Prostate gland (tissue), 2 donors: ENCODE measurements around the gene CASP9. TPM values are rescaled to one million over a fixed set of nuclear protein-coding genes. Genes with fewer than 3 reads are reported as not detected.

Source experiments
- DNase-seq: peaks from one replicate; pipeline ENCODE4 v3.0.0-alpha.2; 2019; ENCODE audit warnings: low spot score
- H3K27ac ChIP-seq, 2 donors: fragments of 200-600 bp; sonication (generic); 2 replicates each; pipeline ENCODE4 v1.5.1; 2017 to 2019
- H3K27me3 ChIP-seq: fragments of 200-600 bp; sonication (generic); replicated peaks from 2 replicates; pipeline ENCODE4 v1.5.1; 2019; ENCODE audit not compliant: insufficient read depth
- H3K36me3 ChIP-seq, 2 donors: fragments of 200-600 bp; sonication (generic); 1 replicate in 1 of 2; 2 replicates in 1 of 2; pipeline versions ENCODE4 v1.5.1 to v1.8.1; 2017 to 2019
- H3K4me1 ChIP-seq: fragments of 200-600 bp; sonication (generic); replicated peaks from 2 replicates; pipeline ENCODE4 v1.5.1; 2019
- H3K4me3 ChIP-seq, 2 donors: fragments of 200-600 bp; sonication (generic); 2 replicates each; pipeline ENCODE4 v1.5.1; 2017 to 2019
- H3K9me3 ChIP-seq: fragments of 200-600 bp; sonication (generic); 2 replicates; pipeline ENCODE4 v1.5.1; 2017
- CTCF ChIP-seq, 4 experiments: fragments of 200-600 bp in 2 of 4; fragments of 450-650 bp in 2 of 4; sonication (generic) in 2 of 4; IDR thresholded peaks; 1 replicate in 3 of 4; 2 replicates in 1 of 4; pipeline ENCODE4 v1.5.1; 2016 to 2019; ENCODE audit warnings: antibody characterized with exemption in 4 of 4, mild to moderate bottlenecking in 2 of 4, moderate library complexity in 2 of 4
- POLR2A ChIP-seq: fragments of 450-650 bp; IDR thresholded peaks from one replicate; pipeline ENCODE4 v1.6.1; 2016; ENCODE audit warnings: antibody characterized with exemption, mild to moderate bottlenecking
- POLR2AphosphoS5 ChIP-seq: sonication (generic); formaldehyde crosslinking; IDR thresholded peaks from one replicate; pipeline ENCODE4 v1.6.1; 2017; ENCODE audit warnings: antibody characterized with exemption
- WGBS: methylation state at CpG from one replicate; pipeline ENCODE4 v1.1.5; 2018; 5-methylcytosine and 5-hydroxymethylcytosine counted together
- intact Hi-C: fragments of 100-400 bp; cut with DNase I; formaldehyde crosslinking; loops from one replicate; pipeline ENCODE4 v1.14.2; 2022
- total RNA-seq, 2 donors: library from RNA; depleted of rRNA; stranded (reverse); fragments of >200 nt; gene quantifications; one replicate each; pipeline ENCODE4 v1.1.0, GENCODE V29; 2016

The CASP9 gene
- total RNA-seq, 2 donors from 2014 or later, result 22.2 to 46.1 TPM

- intact Hi-C loops, result no loop called here
- no peak for DNase-seq
- H3K9me3 ChIP-seq, result no peaks in the 10 kb centered on the region
- no peaks in the 10 kb centered on the region for H3K36me3 ChIP-seq
- WGBS, result 89% methylated on average over 4 of the region's 4 CpGs
- H3K4me1 ChIP-seq, result no peaks in the 10 kb centered on the region
- TF ChIP-seq POLR2A (no peak), CTCF (IDR thresholded peaks at IDR 0.05) (no peak), POLR2AphosphoS5 (no peak)
- H3K27ac ChIP-seq, result no peak overlapping the region
- no peaks in the 10 kb centered on the region for H3K27me3 ChIP-seq
- no peak overlapping the region for H3K4me3 ChIP-seq
Measured at GRCh38 chr1:15446212-15446611, 77.8 kb downstream of the CASP9 start.

GRCh38 chr1:15445390-15446122, 78.5 kb downstream of the CASP9 start:
- 82% methylated on average over 14 of the region's 14 CpGs for WGBS
- H3K36me3 ChIP-seq, result no peaks in the 10 kb centered on the region
- H3K9me3 ChIP-seq, result no peaks in the 10 kb centered on the region
- no peaks in the 10 kb centered on the region for H3K27me3 ChIP-seq
- intact Hi-C loops, result no loop called here
- DNase-seq, result no peak
- H3K27ac ChIP-seq, result no peak overlapping the region
- no peak overlapping the region for H3K4me3 ChIP-seq
- no peaks in the 10 kb centered on the region for H3K4me1 ChIP-seq
- TF ChIP-seq POLR2A, result no peak
- TF ChIP-seq POLR2AphosphoS5, result no peak
- TF ChIP-seq CTCF (IDR thresholded peaks at IDR 0.05), result no peak

GRCh38 chr1:15444468-15445389, 79.3 kb downstream of the CASP9 start:
- intact Hi-C loops, result no loop called here

GRCh38 chr1:15443281-15443680, 80.7 kb downstream of the CASP9 start:
- no peaks in the 10 kb centered on the region for H3K27me3 ChIP-seq

More at GRCh38 chr1:15444468-15445389, 79.3 kb downstream of the CASP9 start:
- Histone ChIP-seq H3K9me3 (no peaks in the 10 kb centered on the region), H3K4me3 (no peak overlapping the region), H3K4me1 (no peaks in the 10 kb centered on the region), H3K27ac (no peak overlapping the region), H3K36me3 (no peaks in the 10 kb centered on the region), H3K27me3 (no peaks in the 10 kb centered on the region)
- DNase-seq, result no peak
- no peak for TF ChIP-seq POLR2A
- no peak for TF ChIP-seq POLR2AphosphoS5
- no peak for TF ChIP-seq CTCF (IDR thresholded peaks at IDR 0.05)
- WGBS, result 78% methylated on average over 17 of the region's 17 CpGs

More at GRCh38 chr1:15443281-15443680, 80.7 kb downstream of the CASP9 start:
- Histone ChIP-seq H3K4me3 (no peak overlapping the region), H3K27ac (no peak overlapping the region), H3K9me3 (no peaks in the 10 kb centered on the region), H3K36me3 (no peaks in the 10 kb centered on the region), H3K4me1 (no peaks in the 10 kb centered on the region)
- intact Hi-C loops, result no loop called here
- DNase-seq, result no peak
- TF ChIP-seq POLR2A (no peak), CTCF (IDR thresholded peaks at IDR 0.05) (no peak), POLR2AphosphoS5 (no peak)
- WGBS, result 78% methylated on average over 5 of the region's 5 CpGs
